ENCODE measurements around the gene OR2L5.

OR2L5 gene

GRCh38 chr1:248007778-248008177 lies 5.7 kb upstream of the OR2L5 start:
- TF ChIP-seq, protein P1, sequence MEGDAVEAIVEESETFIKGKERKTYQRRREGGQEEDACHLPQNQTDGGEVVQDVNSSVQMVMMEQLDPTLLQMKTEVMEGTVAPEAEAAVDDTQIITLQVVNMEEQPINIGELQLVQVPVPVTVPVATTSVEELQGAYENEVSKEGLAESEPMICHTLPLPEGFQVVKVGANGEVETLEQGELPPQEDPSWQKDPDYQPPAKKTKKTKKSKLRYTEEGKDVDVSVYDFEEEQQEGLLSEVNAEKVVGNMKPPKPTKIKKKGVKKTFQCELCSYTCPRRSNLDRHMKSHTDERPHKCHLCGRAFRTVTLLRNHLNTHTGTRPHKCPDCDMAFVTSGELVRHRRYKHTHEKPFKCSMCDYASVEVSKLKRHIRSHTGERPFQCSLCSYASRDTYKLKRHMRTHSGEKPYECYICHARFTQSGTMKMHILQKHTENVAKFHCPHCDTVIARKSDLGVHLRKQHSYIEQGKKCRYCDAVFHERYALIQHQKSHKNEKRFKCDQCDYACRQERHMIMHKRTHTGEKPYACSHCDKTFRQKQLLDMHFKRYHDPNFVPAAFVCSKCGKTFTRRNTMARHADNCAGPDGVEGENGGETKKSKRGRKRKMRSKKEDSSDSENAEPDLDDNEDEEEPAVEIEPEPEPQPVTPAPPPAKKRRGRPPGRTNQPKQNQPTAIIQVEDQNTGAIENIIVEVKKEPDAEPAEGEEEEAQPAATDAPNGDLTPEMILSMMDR (IDR thresholded peaks at IDR 0.05; ENCODE audit: borderline replicate concordance, insufficient read depth, low read depth, low read length): no peak
- H3K4me3 ChIP-seq (ENCODE audit: low read depth, low read length): no peak overlapping the region

DNA sequence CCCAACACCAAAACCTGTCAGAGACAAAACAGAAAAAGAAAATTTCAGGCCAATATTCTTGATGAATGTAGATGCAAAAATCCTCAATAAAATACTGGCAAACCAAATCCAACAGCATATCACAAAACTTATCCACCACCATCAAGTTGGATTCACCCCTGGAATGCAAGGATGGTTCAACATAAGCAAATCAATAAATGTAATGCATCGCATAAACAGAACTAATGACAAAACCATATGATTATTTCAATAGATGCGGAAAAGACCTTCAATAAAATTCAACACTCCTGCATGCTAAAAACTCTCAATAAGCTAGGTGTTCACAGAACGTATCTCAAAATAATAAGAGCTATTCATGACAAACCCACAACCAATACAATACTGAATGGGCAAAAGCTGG lies 3.8 kb upstream of the OR2L5 start:
- TF ChIP-seq, protein P1 (IDR thresholded peaks at IDR 0.05; ENCODE audit: borderline replicate concordance, insufficient read depth, low read depth, low read length): no peak
- H3K4me3 ChIP-seq (ENCODE audit: low read depth, low read length): no peak overlapping the region

- TF ChIP-seq, protein P1 (IDR thresholded peaks at IDR 0.05; ENCODE audit: borderline replicate concordance, insufficient read depth, low read depth, low read length): no peak
- no peak overlapping the region for H3K4me3 ChIP-seq (ENCODE audit: low read depth, low read length)
Measured at GRCh38 chr1:248015803-248016202, 2.3 kb downstream of the OR2L5 start.

GRCh38 chr1:248029770-248030169 lies 16.3 kb downstream of the OR2L5 start, which contains the start of gene OR2L2:
OR2L2 (plus strand) TSS chr1:248030070; CDS start chr1:248038268, 8,198 bp downstream.
- TF ChIP-seq, protein P1 (IDR thresholded peaks at IDR 0.05; ENCODE audit: borderline replicate concordance, insufficient read depth, low read depth, low read length): no peak
- H3K4me3 ChIP-seq (ENCODE audit: low read depth, low read length): no peak within 1 kb of the TSS

GRCh38 chr1:248045209-248045608 lies 31.7 kb downstream of the OR2L5 start:
- no peak overlapping the region for H3K4me3 ChIP-seq (ENCODE audit: low read depth, low read length)
- TF ChIP-seq, protein P1 (IDR thresholded peaks at IDR 0.05; ENCODE audit: borderline replicate concordance, insufficient read depth, low read depth, low read length): no peak

DNA sequence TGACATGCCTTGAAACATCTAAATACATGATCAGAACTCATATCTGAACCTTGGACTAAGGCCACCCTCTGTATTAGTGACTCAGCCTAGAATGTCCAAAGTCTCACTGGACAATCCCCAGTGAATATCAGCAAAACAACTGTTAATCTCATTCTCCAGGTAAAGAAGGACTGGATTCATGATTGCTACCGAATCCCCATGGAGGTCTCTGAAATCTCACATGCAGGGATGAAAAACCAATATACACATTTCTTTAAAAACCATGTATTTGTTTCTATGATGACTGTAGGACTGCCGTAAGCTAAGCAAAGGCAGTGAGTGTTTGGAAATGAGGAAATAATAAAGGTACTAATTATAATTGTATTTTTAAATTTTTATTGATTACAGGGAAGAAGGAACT lies 33.1 kb downstream of the OR2L5 start, which contains the start of gene OR2L3:
Gene OR2L3 (plus strand): TSS at position 301 of the 400 bp plus-strand sequence. CDS start 13,846 bp downstream, outside the sequence.
- H3K4me3 ChIP-seq (ENCODE audit: low read depth, low read length): no peak within 1 kb of the TSS
- TF ChIP-seq, protein P1 (IDR thresholded peaks at IDR 0.05; ENCODE audit: borderline replicate concordance, insufficient read depth, low read depth, low read length): no peak

DNA sequence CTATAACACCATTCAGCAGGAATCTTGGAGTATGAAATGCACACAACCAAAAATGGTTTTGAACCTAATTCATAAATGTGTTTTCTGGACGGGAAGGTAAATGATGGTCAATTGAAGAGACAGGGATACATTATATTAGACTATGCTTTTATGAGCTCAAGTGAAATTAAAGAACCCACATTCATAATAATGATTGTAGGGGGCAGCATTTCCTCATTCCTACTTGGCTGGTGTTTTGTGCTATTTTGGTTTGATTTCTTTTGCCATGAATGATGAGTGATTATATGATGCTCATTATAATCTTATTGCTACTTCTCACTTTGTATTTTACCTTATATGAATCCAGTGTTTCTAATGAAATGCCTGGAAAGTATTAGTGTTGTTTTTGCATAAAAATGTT lies 33.5 kb downstream of the OR2L5 start:
- TF ChIP-seq, protein P1 (IDR thresholded peaks at IDR 0.05; ENCODE audit: borderline replicate concordance, insufficient read depth, low read depth, low read length): no peak
- no peak overlapping the region for H3K4me3 ChIP-seq (ENCODE audit: low read depth, low read length)

All from GM12875 (cell line).